Uterine smooth muscle cell (primary cell): ENCODE results near the gene FBF1. TPM values are rescaled to one million over a fixed set of nuclear protein-coding genes. Genes with fewer than 3 reads are reported as not detected.

Experiments
- total RNA-seq: library from RNA; depleted of rRNA; stranded (reverse); fragments of >200 nt; gene quantifications from 2 replicates; pipeline ENCODE4 v1.2.3, GENCODE V29; 2014

The FBF1 gene, protein sequence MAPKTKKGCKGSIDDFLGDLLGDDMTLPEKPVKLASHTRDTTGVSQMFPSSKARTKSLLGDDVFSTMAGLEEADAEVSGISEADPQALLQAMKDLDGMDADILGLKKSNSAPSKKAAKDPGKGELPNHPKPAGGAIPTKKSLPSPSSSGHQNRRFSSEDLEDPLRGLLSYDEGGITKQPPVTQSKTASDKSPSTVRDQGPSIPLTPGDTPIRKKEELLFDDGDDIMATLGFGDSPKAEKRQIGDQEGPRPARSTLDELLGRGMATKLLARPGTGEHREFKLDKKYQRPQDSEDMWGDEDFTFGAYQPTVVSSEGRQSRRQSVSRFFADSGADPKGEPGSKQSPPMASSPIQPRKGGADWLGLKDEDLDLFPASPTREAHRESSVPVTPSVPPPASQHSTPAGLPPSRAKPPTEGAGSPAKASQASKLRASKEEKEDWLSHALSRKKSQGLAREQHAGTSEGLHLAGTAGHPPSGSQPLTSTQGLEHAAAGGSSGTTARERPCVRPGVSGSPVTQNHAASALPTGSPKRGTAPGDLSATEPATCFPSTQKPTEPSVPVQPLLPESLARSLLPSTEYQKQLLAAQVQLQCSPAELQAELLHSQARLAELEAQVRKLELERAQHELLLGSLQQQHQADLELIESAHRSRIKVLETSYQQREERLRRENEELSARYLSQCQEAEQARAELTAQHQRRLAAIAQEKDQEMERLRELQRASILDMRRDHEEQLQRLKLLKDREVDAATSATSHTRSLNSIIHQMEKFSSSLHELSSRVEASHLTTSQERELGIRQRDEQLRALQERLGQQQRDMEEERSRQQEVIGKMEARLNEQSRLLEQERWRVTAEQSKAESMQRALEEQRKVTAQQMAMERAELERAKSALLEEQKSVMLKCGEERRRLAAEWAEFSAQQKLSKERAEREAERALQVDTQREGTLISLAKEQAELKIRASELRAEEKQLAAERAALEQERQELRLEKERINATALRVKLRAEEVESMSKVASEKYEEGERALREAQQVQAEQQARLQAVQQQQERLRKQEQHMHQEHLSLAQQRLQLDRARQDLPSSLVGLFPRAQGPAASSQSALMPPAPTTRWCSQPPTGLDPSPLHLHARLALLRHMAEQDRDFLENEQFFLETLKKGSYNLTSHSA
- total RNA-seq: 15.2 and 19.8 TPM in 2 replicates

GRCh38 chr17:75940727-75941441, at the start of gene FBF1:
Gene FBF1, minus strand, starts transcription at chr17:75941042. Its CDS starts 2,893 bp downstream, at chr17:75938149.

DNA sequence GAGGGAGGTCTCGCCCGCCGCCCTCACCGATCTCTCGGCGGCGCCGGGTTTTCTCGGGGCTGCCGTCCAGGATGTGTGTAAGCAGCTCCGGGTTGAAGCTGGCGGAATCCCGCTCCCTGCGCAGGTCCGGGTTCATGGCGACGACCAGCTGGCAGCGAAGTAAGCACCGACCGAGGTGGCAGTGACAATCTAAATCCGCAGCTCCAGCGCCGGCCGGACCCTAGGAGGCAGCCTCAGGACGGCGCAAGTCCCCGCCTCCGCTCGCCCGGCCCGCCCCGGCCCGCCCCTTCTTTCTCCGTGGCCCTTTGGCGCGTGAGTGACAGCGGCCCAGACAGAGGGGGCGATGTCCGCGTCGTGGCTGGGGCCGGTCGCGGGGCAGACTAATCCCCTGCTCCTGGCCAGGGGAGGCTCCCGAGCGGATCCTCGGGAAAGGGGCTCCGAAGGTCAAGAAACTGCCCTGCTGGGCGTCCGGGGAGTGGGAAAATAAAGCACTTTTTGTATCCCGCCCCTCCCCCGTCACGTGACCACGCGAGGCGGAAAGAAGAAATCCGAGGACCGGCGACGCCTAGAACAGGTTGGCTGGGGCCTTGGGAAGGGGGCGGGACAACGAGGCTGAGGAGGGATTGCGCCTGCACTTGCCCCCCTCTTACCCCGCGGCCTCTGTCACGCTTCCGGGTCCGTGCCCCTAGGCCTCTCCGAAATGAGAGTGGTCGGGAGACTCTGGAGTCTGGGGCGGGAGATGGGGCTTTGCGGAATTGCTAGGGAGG, 38.3 kb upstream of the FBF1 start, which contains the start of the genes ACOX1 and TEN1:
Gene ACOX1, minus strand, starts transcription at position 229 of the 767 bp plus-strand sequence. Its CDS starts 93 bp downstream, at position 136.
Gene TEN1, plus strand, starts transcription at position 303 of the 767 bp plus-strand sequence. CDS start 6,953 bp downstream, outside the sequence.

DNA sequence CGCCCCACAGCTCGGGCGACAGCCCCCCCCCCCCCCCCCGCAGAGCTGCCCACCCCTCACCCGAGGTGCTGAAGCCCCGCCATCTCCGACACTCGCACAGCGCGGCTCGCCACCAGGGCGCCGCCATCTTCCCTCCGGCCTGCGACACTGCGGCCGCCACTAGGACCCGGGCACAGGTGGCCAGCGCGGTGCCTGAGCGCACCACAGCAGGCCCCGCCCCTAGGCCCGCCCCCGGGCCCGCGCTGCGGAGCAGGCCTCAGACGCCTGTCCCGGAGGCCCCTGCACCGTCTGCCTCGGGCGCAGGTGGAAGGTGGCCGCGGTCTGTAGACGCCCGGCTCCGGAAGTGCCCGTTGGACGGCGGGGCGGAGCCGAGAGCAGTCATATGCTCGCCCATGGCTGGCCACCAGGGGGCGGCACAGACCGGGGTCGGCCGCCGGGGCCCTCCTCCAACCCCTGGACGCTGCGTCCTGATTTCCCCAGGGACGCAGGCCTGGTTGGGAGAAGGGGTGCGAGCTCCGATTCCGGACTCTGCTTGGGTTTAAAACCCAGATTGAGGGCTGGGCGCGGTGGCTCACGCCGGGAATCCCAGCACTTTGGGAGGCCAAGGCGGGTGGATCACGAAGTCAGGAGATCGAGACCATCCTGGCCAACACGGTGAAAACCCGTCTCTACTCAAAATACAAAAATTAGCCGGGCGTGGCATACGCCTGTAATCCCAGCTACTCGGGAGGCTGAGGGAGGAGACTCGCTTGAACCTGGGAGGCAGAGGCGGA, 35.9 kb downstream of the FBF1 start, which contains the start of gene MRPL38:
Gene MRPL38, minus strand, starts transcription at position 136 of the 773 bp plus-strand sequence. Its CDS starts 9 bp downstream, at position 127.

GRCh38 chr17:75896415-75897159, 44.3 kb downstream of the FBF1 start, which contains the start of gene TRIM65:
Gene TRIM65, minus strand, starts transcription at chr17:75896951. Its CDS starts 14 bp downstream, at chr17:75896937.

GRCh38 chr17:75878174-75878998, 62.5 kb downstream of the FBF1 start, which contains the start of gene TRIM47:
Gene TRIM47, minus strand, starts transcription at chr17:75878581. Its CDS starts 33 bp downstream, at chr17:75878548.

Other genes with a start within 250 kb of the FBF1 start
- gene ITGB4, start 219.6 kb downstream of the FBF1 start, total RNA-seq: under 0.01 and 0.62 TPM in 2 replicates
- 39.5 and 41.5 TPM in 2 replicates for gene GALK1, start 175.8 kb downstream of the FBF1 start, total RNA-seq
- gene UNK, start 156.2 kb downstream of the FBF1 start, total RNA-seq: 17.1 and 19.6 TPM in 2 replicates
- gene UNC13D, start 96.6 kb downstream of the FBF1 start, total RNA-seq: 1.00 and 1.2 TPM in 2 replicates
- gene WBP2, start 85.7 kb downstream of the FBF1 start, total RNA-seq: 20.4 and 26.5 TPM in 2 replicates
- gene TRIM47, start 62.5 kb downstream of the FBF1 start, total RNA-seq: 3.2 and 4.5 TPM in 2 replicates
- gene TRIM65, start 44.1 kb downstream of the FBF1 start, total RNA-seq: 23.2 and 23.8 TPM in 2 replicates
- 31.6 and 33.8 TPM in 2 replicates for gene MRPL38, start 36.2 kb downstream of the FBF1 start, total RNA-seq
- gene ACOX1, start 38.1 kb upstream of the FBF1 start, total RNA-seq: 55.0 and 63.2 TPM in 2 replicates
- gene TEN1, start 38.2 kb upstream of the FBF1 start, total RNA-seq: 16.5 and 18.2 TPM in 2 replicates
- 2.9 and 3.2 TPM in 2 replicates for gene CDK3, start 59.8 kb upstream of the FBF1 start, total RNA-seq
- 0.12 and 0.22 TPM in 2 replicates for gene EVPL, start 86.3 kb upstream of the FBF1 start, total RNA-seq
- gene SRP68, start 131.5 kb upstream of the FBF1 start, total RNA-seq: 43.7 and 46.9 TPM in 2 replicates
- gene GALR2, start 133.7 kb upstream of the FBF1 start, total RNA-seq: not detected in 2 replicates
- 0.12 TPM in 1 of 2 replicates, not detected in the other for gene ZACN, start 138.1 kb upstream of the FBF1 start, total RNA-seq
- gene EXOC7, start 162.7 kb upstream of the FBF1 start, total RNA-seq: 79.9 and 89.2 TPM in 2 replicates
- gene FOXJ1, start 200.2 kb upstream of the FBF1 start, total RNA-seq: under 0.01 TPM in 2 replicates